GM18507 (cell line): ENCODE measurements around the gene EML2.

Experiments used
- DNase-seq: peaks from one replicate; pipeline ENCODE4 v3.0.0; 2011; ENCODE audit warnings: low read depth; ENCODE audit not compliant: insufficient read length; ENCODE audit errors: extremely low spot score
- FAIRE-seq: peaks from 2 replicates; lab custom pipeline; 2011; peaks lifted over from hg19 to GRCh38; lab: Jason Lieb, UNC

Gene EML2

DNA sequence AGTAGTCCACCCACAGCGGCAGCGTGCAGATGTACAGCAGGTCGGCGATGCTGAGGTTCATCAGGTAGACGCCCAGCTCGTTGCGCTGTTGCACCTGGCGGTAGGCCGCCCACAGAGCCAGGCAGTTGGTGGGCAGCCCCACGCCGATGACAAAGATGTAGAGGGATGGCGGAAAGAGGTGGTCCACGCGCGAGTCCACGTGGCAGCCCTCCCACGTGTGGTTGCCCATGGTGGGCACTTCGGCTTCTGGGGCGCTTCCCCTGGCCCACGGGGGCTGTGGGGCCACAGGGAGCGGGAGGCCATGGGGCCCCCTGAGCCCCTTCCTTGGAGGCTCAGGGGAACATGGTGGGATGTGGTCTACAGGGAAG lies 47.6 kb downstream of the EML2 start:
- DNase-seq (no peak), FAIRE-seq (no peak)

GRCh38 chr19:45591004-45591637 lies 48.1 kb downstream of the EML2 start:
- DNase-seq (no peak), FAIRE-seq (peak; percentile 42)

DNA sequence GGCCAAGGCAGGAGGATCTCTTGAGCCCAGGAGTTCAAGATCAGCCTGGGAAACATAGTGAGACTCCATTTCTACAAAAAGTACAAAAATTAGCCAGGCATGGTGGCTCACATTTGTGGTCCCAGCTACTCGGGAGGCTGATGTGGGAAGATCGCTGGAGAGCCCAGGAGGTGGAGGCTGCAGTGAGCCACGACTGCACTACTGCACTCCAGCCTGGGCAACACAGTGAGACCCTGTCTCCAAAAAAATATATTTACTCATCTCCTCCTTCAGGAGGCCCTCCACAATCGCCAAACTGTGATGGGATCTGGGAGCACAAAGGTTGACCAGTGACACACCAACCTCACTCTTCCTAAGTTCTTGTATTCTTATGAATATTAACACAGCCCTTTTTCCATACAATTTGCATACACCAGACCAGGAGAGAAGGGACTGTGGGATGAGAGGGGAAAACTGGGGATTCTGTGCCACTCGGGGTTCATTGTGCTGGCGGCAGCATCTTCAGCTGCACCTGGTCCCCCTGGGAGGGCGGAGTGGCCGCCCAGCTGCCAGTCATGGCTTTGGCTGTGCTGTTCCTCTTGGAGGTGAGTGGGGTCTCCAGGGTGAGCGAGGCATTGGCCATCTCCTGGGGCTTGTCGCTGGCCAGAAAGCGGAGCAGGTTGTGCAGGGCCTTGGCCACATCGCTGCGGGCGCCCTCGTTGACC lies 48.7 kb downstream of the EML2 start:
- DNase-seq = no peak
- no peak for FAIRE-seq

DNA sequence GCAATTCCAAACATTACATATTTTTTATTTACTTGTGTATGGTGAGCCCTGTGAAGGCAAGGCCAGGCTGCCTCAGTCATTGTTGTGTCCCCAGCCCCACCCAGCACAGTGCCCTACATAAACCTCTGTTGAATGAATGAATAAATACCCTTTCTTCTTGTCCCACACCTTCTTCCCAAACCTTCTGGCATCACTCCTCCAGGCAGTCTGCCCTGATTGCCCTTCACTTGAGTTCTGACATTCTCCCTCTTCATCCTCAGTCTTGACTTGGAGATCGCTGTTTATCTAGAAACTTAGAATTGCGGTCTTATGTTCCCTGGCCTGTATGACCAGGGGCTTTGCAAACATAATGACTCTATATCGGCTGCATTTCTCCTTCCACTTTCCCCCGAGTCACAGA lies 49.4 kb downstream of the EML2 start:
- DNase-seq (no peak), FAIRE-seq (no peak)

DNA sequence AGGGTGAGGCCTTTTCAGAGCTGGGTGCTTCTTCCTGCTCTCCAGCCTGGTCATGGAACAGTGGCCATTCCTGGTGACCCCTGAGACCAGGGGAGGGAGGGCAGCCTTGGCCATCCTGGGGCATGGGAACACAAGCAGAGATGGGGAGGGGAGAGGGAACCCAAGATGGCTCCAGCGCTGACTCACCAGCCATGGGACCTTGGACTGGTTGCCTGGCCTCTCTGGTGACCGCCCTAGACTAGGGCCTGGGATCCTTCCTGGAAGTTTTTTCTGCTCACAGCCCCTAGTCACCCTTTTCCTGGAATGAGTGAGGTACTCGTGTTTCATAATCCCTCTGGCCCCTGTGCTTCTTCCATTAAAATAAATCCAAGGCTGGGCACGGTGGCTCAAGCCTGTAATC lies 51.3 kb downstream of the EML2 start:
- FAIRE-seq = no peak
- DNase-seq = no peak

DNA sequence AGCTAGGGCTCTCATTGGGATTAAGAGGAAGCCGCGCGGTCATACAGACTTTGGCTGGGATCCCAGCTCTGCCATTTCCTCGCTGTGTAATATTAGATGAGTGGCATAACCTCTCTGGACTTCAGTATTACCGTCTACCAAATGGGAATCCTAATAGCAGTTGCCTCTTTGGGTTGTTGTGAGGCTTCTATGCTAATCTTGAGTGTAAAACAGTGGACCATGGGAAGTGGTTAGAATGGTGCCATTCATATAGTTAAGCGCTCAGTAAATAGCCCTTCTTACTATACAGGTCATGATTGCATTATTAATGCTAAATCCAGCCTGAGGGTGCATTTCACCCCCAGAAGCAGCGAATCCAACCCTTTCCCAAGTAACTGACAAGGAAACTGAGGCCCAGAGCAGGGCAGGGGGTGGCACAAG lies 54.0 kb downstream of the EML2 start:
- FAIRE-seq (no peak), DNase-seq (no peak)

GRCh38 chr19:45584332-45585157 lies 54.7 kb downstream of the EML2 start, which contains the start of gene OPA3:
OPA3 (minus strand) TSS chr19:45584802; CDS start chr19:45584764, 38 bp downstream.
- FAIRE-seq (peak; percentile 99), DNase-seq (peak; percentile 95)

- FAIRE-seq = no peak
- DNase-seq = no peak
Measured at GRCh38 chr19:45581576-45581975, 57.6 kb downstream of the EML2 start.

DNA sequence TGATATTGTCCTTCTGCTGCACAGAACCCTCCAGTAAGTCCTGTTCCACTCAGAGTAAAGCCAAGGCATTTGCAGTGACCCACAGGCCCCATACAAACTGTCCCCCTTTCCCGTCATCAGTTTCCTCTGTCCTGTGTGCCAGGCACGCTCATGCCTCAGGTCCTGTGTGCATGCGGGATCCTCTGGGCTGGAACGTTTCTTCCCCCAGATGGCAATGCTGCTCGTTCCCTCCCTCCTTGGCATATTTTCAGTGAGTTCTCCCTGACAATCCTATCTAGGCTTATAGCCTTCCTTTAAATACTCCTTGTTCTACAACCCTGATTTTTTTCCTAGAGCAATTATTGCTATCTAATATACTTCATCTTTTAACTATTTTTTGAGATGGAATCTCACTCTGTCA lies 60.3 kb downstream of the EML2 start:
- FAIRE-seq (no peak), DNase-seq (no peak)

DNA sequence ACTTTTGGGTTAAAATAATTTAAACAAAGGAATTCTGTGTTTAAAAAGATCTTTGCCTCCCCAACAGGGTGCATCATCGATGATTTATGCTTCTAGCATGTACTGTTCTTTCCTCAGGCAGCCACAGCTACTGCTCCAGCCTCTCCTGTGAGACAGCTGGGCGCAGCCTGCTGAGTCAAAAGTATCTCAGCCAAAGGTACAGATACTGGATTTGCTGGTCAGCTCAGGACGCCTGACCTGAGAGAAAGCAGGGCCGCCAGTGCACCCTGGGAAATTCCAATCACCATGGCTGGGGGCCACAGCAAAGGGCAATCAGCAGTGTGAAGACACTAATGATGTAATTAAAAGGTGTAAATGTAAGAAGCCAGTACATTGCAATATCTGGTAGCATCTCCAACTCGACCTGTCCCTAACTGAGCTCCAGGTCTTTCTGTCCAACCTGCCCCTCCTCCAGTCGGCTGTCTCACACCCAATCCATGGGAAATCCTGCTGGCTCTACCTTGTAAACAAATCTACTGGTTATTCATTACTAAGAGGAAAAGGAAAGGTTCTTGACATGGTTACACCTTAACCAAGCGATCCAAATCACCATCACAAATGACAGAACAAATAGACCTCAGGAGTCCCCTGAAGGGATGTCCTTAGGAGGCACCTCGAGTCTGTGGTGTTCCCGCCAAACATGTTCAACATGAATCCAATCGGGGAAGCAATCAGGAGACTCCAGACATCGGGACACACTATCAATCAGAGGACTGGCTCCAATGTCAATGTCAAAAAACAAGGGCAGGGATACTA lies 61.9 kb downstream of the EML2 start:
- DNase-seq = no peak
- no peak for FAIRE-seq

DNA sequence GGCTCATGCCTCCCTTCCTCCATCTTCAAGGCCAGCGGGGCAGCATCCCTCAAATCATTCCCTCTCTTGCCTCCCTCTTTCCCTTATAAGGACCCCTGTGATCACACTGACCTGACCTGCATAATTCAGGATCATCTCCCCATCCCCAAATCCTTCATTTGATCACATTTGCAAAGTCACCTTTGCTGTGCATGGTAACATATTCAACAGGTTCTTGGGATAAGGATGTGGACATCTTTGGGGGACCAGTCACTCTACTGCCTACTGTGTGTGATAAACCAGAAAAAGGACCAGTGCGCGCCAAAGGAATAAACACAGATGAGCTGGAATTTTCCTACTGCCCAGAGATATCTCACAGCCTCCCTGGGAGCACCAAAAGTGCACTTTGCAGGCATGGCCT lies 62.5 kb downstream of the EML2 start:
- FAIRE-seq (no peak), DNase-seq (no peak)

DNA sequence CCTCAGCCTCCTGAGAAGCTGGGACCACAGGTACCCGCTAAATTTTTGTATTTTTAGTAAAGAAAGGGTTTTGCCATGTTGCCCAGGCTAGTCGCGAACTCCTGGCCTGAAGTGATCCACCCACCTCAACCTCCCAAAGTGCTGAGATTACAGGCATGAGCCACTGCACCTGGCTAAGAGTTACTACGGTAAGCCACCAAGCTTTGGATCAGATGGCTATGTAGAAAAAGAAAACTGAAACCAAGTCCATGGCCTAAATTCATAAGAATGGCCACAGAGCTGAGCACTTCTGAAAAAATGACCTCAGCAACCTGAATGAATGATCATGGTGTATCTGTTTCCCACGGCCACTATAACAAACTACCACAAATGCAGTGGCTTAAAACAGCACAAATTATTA lies 64.0 kb downstream of the EML2 start:
- FAIRE-seq (peak; percentile 82), DNase-seq (no peak)

DNA sequence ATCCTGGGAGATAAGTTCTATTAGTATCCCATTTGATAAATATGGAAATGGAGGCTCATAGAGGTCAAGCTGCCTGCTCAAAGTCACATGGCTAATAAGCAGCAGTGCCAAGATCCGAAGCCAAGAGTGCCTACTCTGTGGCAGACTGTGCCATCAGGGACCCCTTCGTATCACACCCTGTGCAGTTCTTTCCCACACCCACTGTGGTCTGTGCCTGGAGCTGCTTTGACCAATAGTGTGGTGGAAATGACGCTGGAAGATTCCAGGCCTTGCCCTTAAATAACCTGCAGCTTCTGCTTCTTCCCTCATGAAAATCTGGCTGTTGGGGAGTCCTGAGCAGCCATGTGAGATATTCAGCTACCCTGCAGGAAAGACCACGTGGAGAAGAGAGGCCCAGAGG lies 64.7 kb downstream of the EML2 start:
- DNase-seq (no peak), FAIRE-seq (no peak)

DNA sequence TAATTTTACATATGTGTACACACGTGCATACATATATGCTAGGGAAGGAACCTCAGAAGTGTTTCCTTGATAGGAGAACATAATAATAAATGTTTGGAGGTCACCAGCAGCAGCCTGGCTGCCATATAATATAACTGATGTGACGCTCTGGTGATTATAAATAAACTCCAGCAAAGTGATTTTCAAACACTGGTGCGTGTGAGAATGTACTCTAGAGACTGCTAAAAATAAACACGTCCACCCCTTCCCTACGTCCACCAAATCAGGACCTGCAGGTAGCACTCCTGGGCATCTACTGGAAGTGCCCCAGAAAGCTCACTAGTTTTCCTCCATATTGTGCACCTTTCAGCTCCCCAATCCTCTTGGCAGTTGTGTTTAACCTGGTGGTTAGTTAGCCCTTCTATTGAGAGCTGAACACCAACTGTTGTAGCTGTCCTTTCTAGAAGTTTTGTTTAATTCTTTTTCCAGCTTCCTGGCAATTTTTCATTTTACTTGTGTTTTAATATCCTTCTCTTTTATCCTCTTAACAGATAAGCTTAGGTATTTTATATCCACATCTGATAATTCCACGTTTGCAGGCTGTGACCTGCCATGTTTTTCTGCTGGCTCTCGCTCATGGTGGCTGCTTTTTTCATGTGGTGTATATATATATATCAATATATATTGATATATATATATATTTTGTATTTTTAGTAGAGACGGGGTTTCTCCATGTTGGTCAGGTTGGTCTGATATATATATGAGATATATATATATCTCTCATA lies 67.6 kb downstream of the EML2 start:
- DNase-seq = no peak
- no peak for FAIRE-seq

- FAIRE-seq (peak; percentile 80), DNase-seq (no peak)
Measured at GRCh38 chr19:45569619-45570421, 69.4 kb downstream of the EML2 start.

GRCh38 chr19:45568732-45569131 lies 70.5 kb downstream of the EML2 start:
- DNase-seq (no peak), FAIRE-seq (no peak)

DNA sequence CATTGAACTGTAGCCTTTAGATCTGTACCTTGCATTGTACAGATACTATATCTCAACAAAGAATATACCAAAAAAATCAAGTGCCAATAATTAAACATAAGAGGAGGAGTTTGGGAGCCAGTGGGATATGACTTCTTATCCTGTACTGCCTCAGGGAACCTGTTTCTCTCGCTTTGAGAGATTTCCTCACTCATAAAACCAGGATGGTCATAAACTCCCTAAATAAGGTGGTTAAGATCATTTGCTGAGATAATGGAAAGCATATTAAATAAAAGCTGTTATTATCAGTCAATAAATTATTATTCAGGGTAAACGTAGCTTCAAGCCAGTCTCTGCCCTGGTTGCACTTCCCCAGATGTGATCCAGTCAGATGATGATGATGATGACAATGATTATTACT lies 71.6 kb downstream of the EML2 start:
- FAIRE-seq (no peak), DNase-seq (no peak)

DNA sequence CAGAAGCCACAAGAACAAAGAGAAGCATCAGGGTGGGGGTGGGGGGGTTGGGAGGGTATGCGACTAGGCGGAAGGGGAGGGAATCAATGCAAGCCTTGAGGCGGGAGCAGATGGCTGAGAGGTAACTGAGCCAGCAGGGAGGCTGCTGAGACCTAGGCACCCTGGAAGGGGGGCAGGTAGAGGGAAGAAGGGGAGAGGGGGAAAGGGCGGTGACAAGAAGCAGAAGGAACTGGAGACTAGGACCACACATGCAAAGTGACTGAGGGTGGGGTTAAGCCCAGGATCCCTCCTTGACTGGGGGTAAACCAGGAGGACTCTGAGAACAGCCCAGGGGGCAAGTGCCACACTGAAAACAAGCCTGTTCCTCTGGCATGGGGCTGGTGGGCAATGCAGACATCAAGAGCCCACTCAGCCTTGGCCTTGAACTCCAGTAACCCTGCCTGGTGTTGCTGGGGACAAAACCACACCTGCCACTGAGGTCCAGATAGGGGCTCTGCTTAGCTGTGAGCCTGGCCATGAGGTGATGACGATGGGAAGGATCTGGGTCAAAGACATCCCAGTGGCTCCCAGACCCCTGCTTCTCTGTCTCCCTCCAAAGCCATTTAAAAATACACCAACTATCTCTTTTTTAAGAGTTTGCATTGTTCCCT lies 74.9 kb downstream of the EML2 start:
- no peak for DNase-seq
- no peak for FAIRE-seq
